Measurements from ENCODE around the gene MYH15.

Gene MYH15

DNA sequence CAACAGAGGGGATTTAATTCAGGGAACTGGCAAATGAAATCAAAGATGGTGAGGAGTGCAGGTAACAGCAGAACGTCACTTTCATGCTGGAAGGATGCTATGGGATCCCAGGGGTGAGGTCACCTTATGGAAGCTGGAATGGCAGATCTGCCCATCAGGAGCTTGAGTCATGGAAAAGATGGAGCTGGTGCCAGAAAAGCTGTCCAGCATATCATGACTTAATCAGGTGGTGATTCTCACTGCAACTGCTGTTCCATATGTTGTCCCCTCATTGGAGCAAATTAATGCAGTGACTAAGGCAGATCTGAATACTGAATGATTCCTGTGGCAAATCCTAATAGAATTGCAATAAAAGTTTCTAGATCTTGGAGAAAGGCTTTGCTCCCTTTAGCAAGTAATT, 175.7 kb downstream of the MYH15 start:
- DNase-seq (ENCODE audit: low read depth), result no peak

DNA sequence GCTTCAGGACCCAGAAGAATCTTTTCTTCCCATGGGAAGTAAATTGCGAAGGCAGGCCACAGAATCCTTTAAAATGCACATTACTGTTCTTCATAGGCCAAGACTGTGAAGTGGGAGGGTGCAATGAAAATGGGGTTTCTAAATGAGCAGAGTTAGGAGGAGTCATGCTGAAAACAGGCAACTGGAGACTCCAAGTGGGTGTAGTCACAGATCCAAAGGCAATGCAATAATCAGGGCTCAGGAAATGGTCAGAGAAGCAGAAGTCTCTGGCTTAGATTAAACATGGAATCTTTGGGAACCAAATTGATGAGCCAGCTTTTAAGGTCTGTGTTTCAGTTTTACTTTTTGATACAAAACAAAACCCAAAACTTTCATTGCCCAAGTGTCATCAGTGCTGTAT, 176.4 kb downstream of the MYH15 start:
- no peak for DNase-seq (ENCODE audit: low read depth)

DNA sequence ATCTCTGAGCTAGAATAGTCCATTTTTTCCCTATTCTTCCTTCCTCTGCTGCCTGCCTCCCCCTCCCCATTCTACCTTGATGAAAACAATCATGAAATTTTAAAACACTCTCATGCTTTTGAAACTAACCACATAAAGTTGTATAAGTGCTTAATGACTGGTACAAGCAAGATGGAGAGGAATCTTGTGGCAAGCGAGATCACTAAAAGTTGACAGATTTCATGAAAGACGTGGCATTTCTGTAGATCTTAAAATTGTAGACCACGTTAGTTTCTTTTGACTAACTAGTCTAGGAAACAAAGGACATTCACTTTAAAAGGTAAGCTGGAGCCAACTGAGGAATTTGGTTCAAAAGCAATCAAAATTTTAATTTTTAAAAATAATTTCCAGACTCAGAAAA, 178.6 kb downstream of the MYH15 start:
- DNase-seq (ENCODE audit: low read depth), result no peak

All from activated gamma-delta T cell treated with anti-CD3 and anti-CD28 coated beads, Interleukin-2, amount 50 U/mL, for 16 hours (primary cell).